ENCODE results near the gene RPL10A. TPM values are rescaled to one million over a fixed set of nuclear protein-coding genes. Genes with fewer than 3 reads are reported as not detected.

Gene RPL10A
- polyA plus RNA-seq, 1 of the 3 experiments (the other 2 are of a cell fraction): 3,548 TPM

DNA sequence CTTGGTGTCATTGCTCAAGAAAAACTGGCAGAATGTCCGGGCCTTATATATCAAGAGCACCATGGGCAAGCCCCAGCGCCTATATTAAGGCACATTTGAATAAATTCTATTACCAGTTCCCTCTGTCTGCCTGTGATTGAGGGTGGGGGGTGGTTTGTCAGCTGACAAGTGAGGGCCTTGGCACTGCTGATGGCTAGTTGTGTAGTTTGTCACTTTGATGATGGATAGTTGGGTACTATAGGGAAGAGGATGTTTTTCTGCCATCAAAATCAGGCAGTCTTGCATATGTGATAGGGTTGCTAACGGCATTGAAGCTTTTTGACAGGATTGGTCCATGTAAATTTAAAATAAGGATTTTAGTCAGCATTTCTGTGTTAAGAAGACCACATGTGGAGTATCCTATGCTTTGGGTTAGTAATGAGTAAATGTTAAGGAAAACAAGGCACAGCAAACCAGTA, 2.5 kb downstream of the RPL10A start:
- TF ChIP-seq YY1 (IDR thresholded peaks at IDR 0.05; ENCODE audit: low read depth) (no peak), MXI1 (IDR thresholded peaks at IDR 0.05; ENCODE audit: low read depth, low read length) (peak; percentile 25; the same call in 1 of the 2 replicates)
- H3K79me2 ChIP-seq (ENCODE audit: insufficient read depth): peaks cover 38% of the 10 kb centered on the region
- H3K4me2 ChIP-seq: peak overlapping the region; percentile 90
- peaks cover 25 to 38% of the 10 kb centered on the region in 2 experiments for H3K36me3 ChIP-seq (replicated peaks in 1 of 2; ENCODE audit: control insufficient read depth in 1 of 2, insufficient read depth in 2 of 2, low read length in 1 of 2)
- no peaks in the 10 kb centered on the region for H3K9me3 ChIP-seq
- no peaks in the 10 kb centered on the region for H3K27me3 ChIP-seq (ENCODE audit: insufficient read depth)
- peak overlapping the region; percentile 44 to 85 for H3K27ac ChIP-seq (ENCODE audit: low read depth in 2 of 2, low read length in 1 of 2)
- H3K9ac ChIP-seq: 0 out of 2 replicates have a peak overlapping the region, but pooled peaks have one; percentile 25
- peaks cover 47% of the 10 kb centered on the region for H4K20me1 ChIP-seq (ENCODE audit: insufficient read depth)
- H2AFZ ChIP-seq (ENCODE audit: low read depth): no peak overlapping the region
- peaks cover 23 to 26% of the 10 kb centered on the region in 2 experiments; a peak in 3 of 4 replicates for H3K4me1 ChIP-seq (ENCODE audit: control insufficient read depth in 1 of 2, insufficient read depth in 2 of 2, low read depth in 1 of 2, low read length in 1 of 2)
- H3K9me2 ChIP-seq: no peaks in the 10 kb centered on the region
- H3K4me3 ChIP-seq (ENCODE audit: low read depth in 2 of 2, low read length in 1 of 2): peak overlapping the region; percentile 67 to 90
- H3F3A ChIP-seq (replicated peaks; ENCODE audit: insufficient read depth): peaks cover 51% of the 10 kb centered on the region
- no peak for DNase-seq
- WGBS (ENCODE audit: low lambda C conversion rate): 60% methylated on average over 3 of the region's 3 CpGs
- ChIA-PET POLR2A (interaction anchor here (1.4 to 2.2 kb wide), 2 partner anchors 11 to 21 kb away, joined by 7 to 9 read pairs; no protein-coding TSS in a partner anchor), CTCF (interaction anchor here (0.9 to 2.1 kb wide), 6 partner anchors 11 to 177 kb away, joined by 4 to 8 read pairs (median 4); partner anchors contain the start of gene PPARD)

DNA sequence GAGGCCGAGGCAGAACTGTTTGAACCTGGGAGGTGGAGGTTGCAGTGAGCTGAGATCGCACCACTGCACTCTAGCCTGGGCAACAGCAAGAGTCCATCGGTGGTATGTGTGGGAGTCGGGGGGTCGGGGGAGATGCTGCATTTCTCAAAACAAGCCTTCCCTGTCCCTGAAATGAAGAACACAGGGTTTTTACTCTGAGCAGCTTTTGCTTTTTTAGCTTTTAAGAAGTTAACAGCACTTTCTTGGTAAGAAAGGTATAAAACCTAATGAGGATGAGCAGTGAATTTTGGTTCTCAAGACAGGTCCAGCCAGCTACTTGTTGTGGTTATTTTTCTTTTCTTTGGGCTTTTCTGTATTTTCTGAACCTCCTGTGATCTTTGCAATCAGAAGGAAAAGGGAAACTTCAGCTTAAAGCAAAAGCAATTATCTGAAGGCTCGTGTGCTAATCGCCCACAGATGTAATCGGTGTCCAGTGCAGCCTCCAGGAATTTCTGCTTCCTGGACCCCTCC, 3.7 kb downstream of the RPL10A start:
- no peak for DNase-seq
- Histone ChIP-seq H3K9ac (no peak overlapping the region), H2AFZ (ENCODE audit: low read depth) (no peak overlapping the region), H3K4me1 (ENCODE audit: control insufficient read depth in 1 of 2, insufficient read depth in 2 of 2, low read depth in 1 of 2, low read length in 1 of 2) (peaks cover 23 to 26% of the 10 kb centered on the region in 2 experiments; a peak in 3 of 4 replicates), H3K79me2 (ENCODE audit: insufficient read depth) (peaks cover 38% of the 10 kb centered on the region), H3K27me3 (ENCODE audit: insufficient read depth) (no peaks in the 10 kb centered on the region), H3K4me3 (ENCODE audit: low read depth in 2 of 2, low read length in 1 of 2) (no peak overlapping the region), H4K20me1 (ENCODE audit: insufficient read depth) (peaks cover 47% of the 10 kb centered on the region), H3K36me3 (replicated peaks in 1 of 2; ENCODE audit: control insufficient read depth in 1 of 2, insufficient read depth in 2 of 2, low read length in 1 of 2) (peaks cover 25 to 38% of the 10 kb centered on the region in 2 experiments), H3K9me3 (no peaks in the 10 kb centered on the region), H3K4me2 (peak overlapping the region; percentile 90; the same call in 1 of the 2 replicates), H3F3A (replicated peaks; ENCODE audit: insufficient read depth) (peaks cover 51% of the 10 kb centered on the region), H3K27ac (ENCODE audit: low read depth in 2 of 2, low read length in 1 of 2) (peak overlapping the region; percentile 29 to 85; a peak in 3 of 4 replicates), H3K9me2 (no peaks in the 10 kb centered on the region)
- no peak for TF ChIP-seq TAF1 (IDR thresholded peaks at IDR 0.05; ENCODE audit: borderline replicate concordance, low read depth, low read length)
- ChIA-PET CTCF (interaction anchor here (0.6 to 2.1 kb wide), 8 partner anchors 9 to 185 kb away, joined by 3 to 8 read pairs (median 4); partner anchors contain the start of genes PPARD and TEAD3), POLR2A (interaction anchor here (1.3 to 2.2 kb wide), 4 partner anchors 8 to 20 kb away, joined by 6 to 9 read pairs (median 8); no protein-coding TSS in a partner anchor)
- 69% methylated on average over 8 of the region's 8 CpGs for WGBS (ENCODE audit: low lambda C conversion rate)

DNA sequence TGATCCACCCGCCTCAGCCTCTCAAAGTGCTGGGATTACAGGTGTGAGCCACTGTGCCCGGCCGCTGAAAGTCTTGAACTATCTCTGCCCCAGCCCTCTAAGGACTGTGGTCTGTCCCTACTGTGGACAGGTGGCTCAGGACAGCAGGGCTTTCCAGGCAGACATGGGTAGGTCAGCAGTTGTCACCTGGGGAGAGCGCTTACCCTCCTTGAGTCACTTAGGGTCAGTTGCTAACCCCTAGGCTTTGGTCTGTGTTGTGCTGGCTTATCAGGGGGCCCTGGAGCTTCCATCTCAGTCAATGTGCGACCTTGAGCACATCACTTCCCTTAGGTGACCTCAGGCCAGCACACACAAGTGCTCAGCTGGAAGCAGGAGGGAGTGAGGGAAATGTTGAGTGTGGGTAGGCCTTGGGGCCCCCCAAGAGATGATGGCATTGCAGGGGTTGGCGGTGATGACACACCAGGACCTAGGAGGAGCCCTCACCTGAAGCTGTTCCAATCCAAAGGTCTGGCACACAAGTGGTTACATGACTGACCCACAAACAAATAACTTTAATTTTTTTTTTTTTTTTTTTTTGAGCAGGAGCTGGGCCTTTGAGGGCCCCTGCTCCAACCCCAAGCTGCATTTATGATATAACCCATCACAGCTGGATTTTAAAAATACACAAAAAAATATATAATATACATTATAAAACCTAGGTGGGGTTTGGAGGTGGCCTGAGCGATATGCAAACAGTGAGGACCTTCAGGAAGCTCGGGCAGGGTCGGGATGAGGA, 5.1 kb downstream of the RPL10A start:
- H4K20me1 ChIP-seq (ENCODE audit: insufficient read depth): peaks cover 47% of the 10 kb centered on the region
- 96% methylated on average over 7 of the region's 9 CpGs for WGBS (ENCODE audit: low lambda C conversion rate)
- H3K79me2 ChIP-seq (ENCODE audit: insufficient read depth): peaks cover 37% of the 10 kb centered on the region
- peaks cover 21 to 23% of the 10 kb centered on the region in 2 experiments; a peak in 3 of 4 replicates for H3K4me1 ChIP-seq (ENCODE audit: control insufficient read depth in 1 of 2, insufficient read depth in 2 of 2, low read depth in 1 of 2, low read length in 1 of 2)
- no peak overlapping the region for H2AFZ ChIP-seq (ENCODE audit: low read depth)
- no peak for DNase-seq
- POLR2A ChIA-PET: interaction anchor here (0.6 to 1.8 kb wide), 7 partner anchors 13 to 131 kb away, joined by 3 to 8 read pairs (median 3); partner anchors contain the start of gene TEAD3
- CTCF ChIA-PET: interaction anchor here (1.3 kb wide), 2 partner anchors 19 to 131 kb away, joined by 3 to 5 read pairs; partner anchors contain the start of gene PPARD
- TF ChIP-seq NFIC (IDR thresholded peaks at IDR 0.05; ENCODE audit: borderline replicate concordance) (no peak), ELF1 (IDR thresholded peaks at IDR 0.05) (no peak), POLR2AphosphoS5 (IDR thresholded peaks at IDR 0.05; ENCODE audit: low read depth, low read length) (peak; percentile 56)
- TF ChIP-seq, protein P1, sequence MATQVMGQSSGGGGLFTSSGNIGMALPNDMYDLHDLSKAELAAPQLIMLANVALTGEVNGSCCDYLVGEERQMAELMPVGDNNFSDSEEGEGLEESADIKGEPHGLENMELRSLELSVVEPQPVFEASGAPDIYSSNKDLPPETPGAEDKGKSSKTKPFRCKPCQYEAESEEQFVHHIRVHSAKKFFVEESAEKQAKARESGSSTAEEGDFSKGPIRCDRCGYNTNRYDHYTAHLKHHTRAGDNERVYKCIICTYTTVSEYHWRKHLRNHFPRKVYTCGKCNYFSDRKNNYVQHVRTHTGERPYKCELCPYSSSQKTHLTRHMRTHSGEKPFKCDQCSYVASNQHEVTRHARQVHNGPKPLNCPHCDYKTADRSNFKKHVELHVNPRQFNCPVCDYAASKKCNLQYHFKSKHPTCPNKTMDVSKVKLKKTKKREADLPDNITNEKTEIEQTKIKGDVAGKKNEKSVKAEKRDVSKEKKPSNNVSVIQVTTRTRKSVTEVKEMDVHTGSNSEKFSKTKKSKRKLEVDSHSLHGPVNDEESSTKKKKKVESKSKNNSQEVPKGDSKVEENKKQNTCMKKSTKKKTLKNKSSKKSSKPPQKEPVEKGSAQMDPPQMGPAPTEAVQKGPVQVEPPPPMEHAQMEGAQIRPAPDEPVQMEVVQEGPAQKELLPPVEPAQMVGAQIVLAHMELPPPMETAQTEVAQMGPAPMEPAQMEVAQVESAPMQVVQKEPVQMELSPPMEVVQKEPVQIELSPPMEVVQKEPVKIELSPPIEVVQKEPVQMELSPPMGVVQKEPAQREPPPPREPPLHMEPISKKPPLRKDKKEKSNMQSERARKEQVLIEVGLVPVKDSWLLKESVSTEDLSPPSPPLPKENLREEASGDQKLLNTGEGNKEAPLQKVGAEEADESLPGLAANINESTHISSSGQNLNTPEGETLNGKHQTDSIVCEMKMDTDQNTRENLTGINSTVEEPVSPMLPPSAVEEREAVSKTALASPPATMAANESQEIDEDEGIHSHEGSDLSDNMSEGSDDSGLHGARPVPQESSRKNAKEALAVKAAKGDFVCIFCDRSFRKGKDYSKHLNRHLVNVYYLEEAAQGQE (IDR thresholded peaks at IDR 0.05; ENCODE audit: low read depth, low read length): no peak
- no peak overlapping the region for H3K4me2 ChIP-seq
- H3K9me2 ChIP-seq: no peaks in the 10 kb centered on the region
- no peak overlapping the region for H3K4me3 ChIP-seq (ENCODE audit: low read depth in 2 of 2, low read length in 1 of 2)
- H3K36me3 ChIP-seq (replicated peaks in 1 of 2; ENCODE audit: control insufficient read depth in 1 of 2, insufficient read depth in 2 of 2, low read length in 1 of 2): peaks cover 25 to 38% of the 10 kb centered on the region in 2 experiments
- peaks cover 50% of the 10 kb centered on the region for H3F3A ChIP-seq (replicated peaks; ENCODE audit: insufficient read depth)
- no peaks in the 10 kb centered on the region for H3K9me3 ChIP-seq
- H3K27ac ChIP-seq (ENCODE audit: low read depth in 2 of 2, low read length in 1 of 2): no peak overlapping the region; a peak in 1 of 4 replicates
- no peaks in the 10 kb centered on the region for H3K27me3 ChIP-seq (ENCODE audit: insufficient read depth)
- H3K9ac ChIP-seq: no peak overlapping the region

All from SK-N-SH (cell line).